SK-N-MC (cell line): ENCODE data around the gene SLC9C2.
"Not testable (repeated sequence)": the region's sequence is repeated elsewhere in the genome, so short reads cannot be mapped to it uniquely, and the experiment has no call there.

Experiments
- EZH2 ChIP-seq: fragments of 200-600 bp; sonication (generic); IDR thresholded peaks from one replicate; pipeline ENCODE4 v1.6.1; 2017; ENCODE audit warnings: antibody characterized with exemption
- POLR2AphosphoS5 ChIP-seq: IDR thresholded peaks from 2 replicates; pipeline ENCODE4 v1.6.1; 2012; ENCODE audit warnings: mild to moderate bottlenecking, low read depth, low read length, borderline replicate concordance

GRCh38 chr1:173462666-173463065 is 140.2 kb downstream of the SLC9C2 start:
- not testable (repeated sequence) for TF ChIP-seq POLR2AphosphoS5, EZH2
